GM19328 (cell line): ENCODE data around the gene ZNF236.
"Not testable (repeated sequence)": the region's sequence is repeated elsewhere in the genome, so short reads cannot be mapped to it uniquely, and the experiment has no call there.

Source experiments
- ATAC-seq: cut with Tn5 transposase; IDR thresholded peaks from one replicate; pipeline ENCODE4 v1.9.1; 2021; ENCODE audit warnings: mild to moderate bottlenecking, moderate library complexity; ENCODE audit not compliant: unreplicated experiment

Gene ZNF236

GRCh38 chr18:76984193-76985155 lies 162.1 kb downstream of the ZNF236 start:
- ATAC-seq = no peak

- no peak for ATAC-seq
Observed at GRCh38 chr18:76985156-76985950, 163.0 kb downstream of the ZNF236 start.

- ATAC-seq = no peak
Observed at GRCh38 chr18:76985951-76986236, 163.5 kb downstream of the ZNF236 start.

- no peak for ATAC-seq
Observed at GRCh38 chr18:76986406-76986805, 164.0 kb downstream of the ZNF236 start.

- no peak for ATAC-seq
Observed at GRCh38 chr18:76988031-76988826, 165.9 kb downstream of the ZNF236 start.

GRCh38 chr18:76988827-76989646 lies 166.7 kb downstream of the ZNF236 start:
- ATAC-seq = no peak

- no peak for ATAC-seq
Observed at GRCh38 chr18:76989647-76990190, 167.4 kb downstream of the ZNF236 start.

GRCh38 chr18:76990343-76991020 lies 168.1 kb downstream of the ZNF236 start:
- ATAC-seq = not testable (repeated sequence)

GRCh38 chr18:76991021-76991688 lies 168.8 kb downstream of the ZNF236 start:
- no peak for ATAC-seq

GRCh38 chr18:76992226-76993084 lies 170.1 kb downstream of the ZNF236 start:
- no peak for ATAC-seq

GRCh38 chr18:76993085-76993382 lies 170.7 kb downstream of the ZNF236 start:
- no peak for ATAC-seq

- ATAC-seq = no peak
Observed at GRCh38 chr18:76993573-76993972, 171.2 kb downstream of the ZNF236 start.

GRCh38 chr18:76994086-76994654 lies 171.8 kb downstream of the ZNF236 start:
- no peak for ATAC-seq

- no peak for ATAC-seq
Observed at GRCh38 chr18:76995896-76996295, 173.5 kb downstream of the ZNF236 start.

- no peak for ATAC-seq
Observed at GRCh38 chr18:76996429-76996828, 174.1 kb downstream of the ZNF236 start.

- no peak for ATAC-seq
Observed at GRCh38 chr18:76997951-76998808, 175.8 kb downstream of the ZNF236 start.

- no peak for ATAC-seq
Observed at GRCh38 chr18:76999077-76999476, 176.7 kb downstream of the ZNF236 start.
